Bronchial epithelial cell (primary cell): ENCODE results near the gene SSTR5. TPM values are rescaled to one million over a fixed set of nuclear protein-coding genes. Genes with fewer than 3 reads are reported as not detected.

Experiments used
- DNase-seq: peaks from one replicate; pipeline ENCODE4 v3.0.0-alpha.2; 2010; ENCODE audit warnings: low read depth
- FAIRE-seq: peaks from 2 replicates; lab custom pipeline; 2011; peaks lifted over from hg19 to GRCh38; lab: Jason Lieb, UNC
- H3K27me3 ChIP-seq: 2 replicates; pipeline ENCODE4 v1.5.1; 2011; ENCODE audit warnings: low read length; ENCODE audit not compliant: control insufficient read depth, insufficient read depth
- H3K36me3 ChIP-seq: 2 replicates; pipeline ENCODE4 v1.5.1; 2011; ENCODE audit warnings: low read length; ENCODE audit not compliant: control insufficient read depth, insufficient read depth
- H3K4me3 ChIP-seq: 2 replicates; pipeline ENCODE4 v1.5.1; 2011; ENCODE audit warnings: mild to moderate bottlenecking, low read depth, low read length, control low read depth
- total RNA-seq: library from RNA; depleted of rRNA; stranded (reverse); fragments of >200 nt; gene quantifications from 2 replicates; pipeline ENCODE4 v1.2.1, GENCODE V29; 2014
- TF ChIP-seq, protein P1 (sequence below): IDR thresholded peaks from 2 replicates; pipeline ENCODE4 v1.5.1; 2011; ENCODE audit warnings: mild to moderate bottlenecking, moderate library complexity, low read length, control low read depth, inconsistent platforms; ENCODE audit not compliant: insufficient read depth, severe bottlenecking

SSTR5 gene
- total RNA-seq, 1 donor from 2014 or later: not detected

DNA sequence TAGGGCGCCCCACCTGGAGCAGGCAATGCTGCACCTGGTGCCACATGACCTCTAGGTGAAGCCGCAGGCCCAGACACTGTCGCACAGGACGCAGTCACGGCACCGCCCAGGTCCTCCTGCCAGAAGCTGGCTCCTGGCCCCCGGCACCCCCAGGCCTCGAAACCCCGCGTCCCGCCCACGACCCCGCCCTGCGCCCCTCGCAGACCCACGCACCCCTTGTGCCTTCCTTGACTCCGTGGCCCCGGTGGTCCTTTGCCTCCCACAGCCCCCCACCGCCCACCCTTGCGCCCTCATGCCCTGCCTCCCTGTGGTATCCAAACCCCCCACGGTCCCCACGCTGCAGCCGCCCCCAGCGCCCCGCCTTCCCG, 29.8 kb downstream of the SSTR5 start:
- Histone ChIP-seq H3K36me3 (no peaks in the 10 kb centered on the region), H3K27me3 (no peaks in the 10 kb centered on the region), H3K4me3 (no peak overlapping the region)
- TF ChIP-seq, protein P1, sequence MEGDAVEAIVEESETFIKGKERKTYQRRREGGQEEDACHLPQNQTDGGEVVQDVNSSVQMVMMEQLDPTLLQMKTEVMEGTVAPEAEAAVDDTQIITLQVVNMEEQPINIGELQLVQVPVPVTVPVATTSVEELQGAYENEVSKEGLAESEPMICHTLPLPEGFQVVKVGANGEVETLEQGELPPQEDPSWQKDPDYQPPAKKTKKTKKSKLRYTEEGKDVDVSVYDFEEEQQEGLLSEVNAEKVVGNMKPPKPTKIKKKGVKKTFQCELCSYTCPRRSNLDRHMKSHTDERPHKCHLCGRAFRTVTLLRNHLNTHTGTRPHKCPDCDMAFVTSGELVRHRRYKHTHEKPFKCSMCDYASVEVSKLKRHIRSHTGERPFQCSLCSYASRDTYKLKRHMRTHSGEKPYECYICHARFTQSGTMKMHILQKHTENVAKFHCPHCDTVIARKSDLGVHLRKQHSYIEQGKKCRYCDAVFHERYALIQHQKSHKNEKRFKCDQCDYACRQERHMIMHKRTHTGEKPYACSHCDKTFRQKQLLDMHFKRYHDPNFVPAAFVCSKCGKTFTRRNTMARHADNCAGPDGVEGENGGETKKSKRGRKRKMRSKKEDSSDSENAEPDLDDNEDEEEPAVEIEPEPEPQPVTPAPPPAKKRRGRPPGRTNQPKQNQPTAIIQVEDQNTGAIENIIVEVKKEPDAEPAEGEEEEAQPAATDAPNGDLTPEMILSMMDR: no peak
- no peak for FAIRE-seq
- no peak for DNase-seq

DNA sequence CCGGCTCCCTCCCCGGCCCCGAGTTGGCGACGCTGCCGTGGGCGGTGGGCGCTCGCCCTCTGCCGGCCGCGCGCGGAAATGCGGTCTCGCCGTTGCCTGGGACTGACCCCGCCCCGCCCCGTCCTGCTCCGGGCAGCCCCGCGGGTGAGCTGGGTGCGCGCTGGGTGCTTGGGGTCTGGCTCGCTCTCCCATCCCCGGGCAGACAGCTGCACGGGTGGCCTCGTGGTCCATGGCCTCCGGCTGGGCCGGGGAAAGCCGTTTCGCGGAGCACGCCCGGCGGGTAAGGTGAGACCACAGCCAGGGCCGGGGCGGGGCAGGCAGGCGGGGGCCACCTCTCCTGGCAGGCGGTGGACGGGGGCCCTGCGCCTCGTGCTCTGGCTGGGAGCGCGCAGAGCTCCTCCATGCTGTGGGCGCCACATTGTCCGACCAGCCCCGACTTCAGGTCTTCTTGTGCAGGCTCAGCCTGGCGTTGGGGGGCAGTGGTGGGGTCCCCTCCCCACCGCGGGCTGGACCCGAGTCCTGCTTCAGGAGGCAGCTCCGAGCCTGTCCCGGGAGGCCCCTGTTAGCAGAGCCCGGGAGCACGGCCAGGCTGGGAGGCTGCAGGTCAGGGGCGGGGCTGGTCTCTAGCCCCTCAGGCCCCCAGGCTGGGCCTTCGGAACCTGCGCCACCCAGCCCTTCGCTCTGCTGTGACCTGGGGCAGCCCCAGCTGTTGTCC, 30.5 kb downstream of the SSTR5 start:
- TF ChIP-seq, protein P1: peak; percentile 64
- FAIRE-seq: no peak
- H3K4me3 ChIP-seq: no peak overlapping the region
- no peaks in the 10 kb centered on the region for H3K27me3 ChIP-seq
- H3K36me3 ChIP-seq: no peaks in the 10 kb centered on the region
- peak; percentile 0 for DNase-seq

DNA sequence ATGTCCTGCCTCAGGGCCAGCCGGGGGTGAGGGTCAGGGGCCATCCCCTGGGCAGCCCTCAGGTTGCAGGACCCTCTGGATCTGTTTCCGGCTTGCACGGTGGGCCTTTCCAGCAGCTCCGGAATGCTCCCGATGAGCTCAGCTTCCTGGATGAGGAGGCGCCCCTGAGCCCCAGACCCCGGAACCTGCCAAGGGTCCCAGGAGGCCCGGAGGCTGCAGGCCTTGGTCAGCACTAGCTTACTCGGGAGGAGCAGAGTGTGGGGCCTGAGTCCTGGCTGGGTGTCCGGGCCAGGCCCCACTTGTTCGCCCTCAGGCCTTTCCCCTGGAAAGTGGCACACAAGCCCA, 31.1 kb downstream of the SSTR5 start:
- FAIRE-seq (no peak), DNase-seq (no peak)
- no peaks in the 10 kb centered on the region for H3K27me3 ChIP-seq

DNA sequence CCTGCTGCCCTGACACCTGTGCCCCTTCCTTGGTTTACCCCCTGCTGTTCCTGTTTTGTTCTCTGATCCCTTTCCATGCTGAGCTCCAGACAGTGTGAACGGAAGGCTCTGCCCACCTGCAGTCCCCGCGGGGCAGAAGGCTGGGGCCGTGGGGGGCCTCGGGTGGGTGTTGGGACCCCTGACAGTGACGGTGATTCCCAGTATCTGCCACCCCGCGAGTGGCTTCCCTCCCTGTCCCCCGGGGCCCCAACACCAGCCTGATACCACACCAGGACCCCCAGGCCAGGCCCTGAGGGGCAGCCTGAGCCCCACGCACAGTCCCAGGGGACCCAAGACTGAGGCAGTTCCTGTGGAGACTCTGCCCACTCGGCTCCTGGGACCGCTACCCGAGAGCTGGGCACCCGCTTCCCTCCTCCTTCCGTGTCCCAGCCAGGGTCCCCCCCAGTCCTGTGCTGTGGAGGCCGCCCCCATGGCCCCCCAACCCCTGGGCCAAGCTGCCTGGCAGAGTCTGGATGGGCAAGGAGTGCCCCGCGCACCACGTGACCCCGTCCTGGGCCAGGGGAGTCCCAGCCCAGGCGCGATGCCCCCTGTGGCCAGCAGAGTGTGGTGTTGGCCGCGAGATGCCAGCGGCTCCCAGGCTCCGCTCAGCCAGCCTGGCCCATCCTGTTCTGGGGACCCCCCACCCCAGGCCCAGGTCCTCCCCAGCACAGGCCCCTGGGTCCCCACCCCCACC, 33.5 kb downstream of the SSTR5 start:
- Histone ChIP-seq H3K4me3 (no peak overlapping the region), H3K36me3 (no peaks in the 10 kb centered on the region), H3K27me3 (no peaks in the 10 kb centered on the region)
- FAIRE-seq (no peak), DNase-seq (peak; percentile 4)
- TF ChIP-seq, protein P1: peak; percentile 74

More for the DNA sequence above, 31.1 kb downstream of the SSTR5 start:
- H3K36me3 ChIP-seq: no peaks in the 10 kb centered on the region
- TF ChIP-seq, protein P1: no peak
- H3K4me3 ChIP-seq: no peak overlapping the region

DNA sequence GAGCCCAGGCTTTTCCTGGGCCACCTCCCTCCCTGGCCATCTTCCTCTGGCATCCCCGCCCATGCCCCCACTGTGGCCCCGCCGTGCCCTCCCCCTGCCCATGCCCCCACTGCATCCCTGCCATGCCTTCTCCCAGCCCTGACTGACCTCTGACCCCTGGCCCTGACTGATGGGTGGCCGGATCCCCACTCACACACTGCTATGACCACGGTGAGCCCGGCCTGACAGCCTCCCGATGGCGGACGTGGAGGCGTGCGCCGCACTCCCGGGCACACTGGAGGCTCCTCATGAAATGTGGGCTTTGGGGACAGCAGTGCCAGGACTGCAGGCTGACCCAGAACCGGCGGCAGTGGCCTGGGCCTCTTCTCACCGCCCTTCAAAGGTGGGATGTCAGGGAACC, 34.1 kb downstream of the SSTR5 start:
- Histone ChIP-seq H3K36me3 (no peaks in the 10 kb centered on the region), H3K27me3 (no peaks in the 10 kb centered on the region), H3K4me3 (no peak overlapping the region)
- no peak for FAIRE-seq
- TF ChIP-seq, protein P1: no peak
- no peak for DNase-seq

DNA sequence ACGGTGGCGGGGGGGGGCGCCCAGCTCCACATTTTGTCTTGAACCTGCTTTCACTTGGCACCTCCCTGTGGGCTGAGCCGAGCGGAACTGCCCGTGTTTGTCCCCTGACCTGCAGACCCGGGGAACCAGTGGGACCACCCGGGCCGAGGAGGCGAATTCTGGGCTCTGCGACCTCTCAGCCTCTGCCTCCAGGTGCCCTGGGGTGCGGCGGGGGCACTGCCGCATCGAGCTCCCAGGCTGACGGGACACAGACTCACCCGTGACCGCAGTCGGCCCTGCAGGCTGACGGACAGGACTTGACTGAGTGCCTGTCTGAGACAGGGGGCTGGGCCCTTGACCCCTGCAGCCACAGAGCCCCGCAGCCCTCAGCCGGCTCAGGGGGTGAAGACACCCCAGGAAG, 34.6 kb downstream of the SSTR5 start:
- H3K4me3 ChIP-seq: no peak overlapping the region
- DNase-seq (no peak), FAIRE-seq (no peak)
- TF ChIP-seq, protein P1: no peak
- no peaks in the 10 kb centered on the region for H3K36me3 ChIP-seq
- no peaks in the 10 kb centered on the region for H3K27me3 ChIP-seq
